ENCODE measurements around the gene ABHD6. TPM values are rescaled to one million over a fixed set of nuclear protein-coding genes. Genes with fewer than 3 reads are reported as not detected.

The ABHD6 gene
- total and polyA plus RNA-seq, 9 of the 15 experiments (the other 6 are each of a cell fraction or from before 2014, with no cell fraction given): 0.53 to 3.6 (median 2.5) TPM

GRCh38 chr3:58292866-58293265 lies 55.3 kb downstream of the ABHD6 start:
- WGBS (ENCODE audit: insufficient coverage, low coverage, missing lambda C conversion rate): 7% methylated on average over 4 of the region's 10 CpGs
- POLR2A ChIA-PET: interaction anchor here (0.6 kb wide), 1 partner anchor 21 kb away, joined by 3 read pairs; no protein-coding TSS in a partner anchor
- FAIRE-seq: no peak

More at GRCh38 chr3:58292866-58293265, 55.3 kb downstream of the ABHD6 start:
- Histone ChIP-seq H3K9ac (ENCODE audit: insufficient read depth in 1 of 2, low read depth in 2 of 2, low read length in 2 of 2) (no peak overlapping the region), H3K36me3 (ENCODE audit: control insufficient read depth, insufficient read depth, low read length) (no peaks in the 10 kb centered on the region), H3K9me3 (replicated peaks; ENCODE audit: control insufficient read depth, insufficient read depth, low read depth, low read length) (no peaks in the 10 kb centered on the region), H3K4me3 (no peak overlapping the region), H3K79me2 (ENCODE audit: control insufficient read depth, insufficient read depth, low read length) (no peaks in the 10 kb centered on the region), H3K4me1 (replicated peaks in 1 of 2; ENCODE audit: control insufficient read depth in 2 of 2, insufficient read depth in 2 of 2, low read length in 2 of 2) (no peaks in the 10 kb centered on the region), H2AFZ (ENCODE audit: low read depth, low read length) (no peak overlapping the region), H3K27ac (ENCODE audit: extremely low read depth, low read depth, low read length) (no peak overlapping the region), H3K27me3 (ENCODE audit: control insufficient read depth in 2 of 2, insufficient read depth in 2 of 2, low read length in 2 of 2) (peaks cover 0 to 12% of the 10 kb centered on the region in 2 experiments; a peak in 1 of 5 replicates), H3K4me2 (ENCODE audit: insufficient read depth, low read length) (no peak overlapping the region), H3K9me1 (ENCODE audit: control insufficient read depth, insufficient read depth, low read length) (no peaks in the 10 kb centered on the region), H4K20me1 (replicated peaks; ENCODE audit: control insufficient read depth, insufficient read depth, low read length) (no peaks in the 10 kb centered on the region)
- in situ Hi-C loops (cut with MboI): no loop called here
- intact Hi-C loops (cut with micrococcal nuclease): no loop called here
- BruUV-seq (replicated peaks): no TSS peak
- CTCF ChIA-PET (ENCODE audit: low intra/inter-chr PET ratio): no interaction called here
- TF ChIP-seq ZNF780A (CRISPR knock-in tag; IDR thresholded peaks at IDR 0.05) (no peak), RFX1 (IDR thresholded peaks at IDR 0.05) (no peak), HMGN3 (IDR thresholded peaks at IDR 0.05; ENCODE audit: borderline replicate concordance, extremely low read depth, insufficient read length, low read depth, low read length) (no peak), SRSF9 (IDR thresholded peaks at IDR 0.05; ENCODE audit: borderline replicate concordance, low read depth, low read length) (no peak), SMAD3 (CRISPR knock-in tag; conservative IDR thresholded peaks at IDR 0.05) (no peak), ILF3 (IDR thresholded peaks at IDR 0.05; ENCODE audit: borderline replicate concordance) (no peak), RREB1 (CRISPR knock-in tag; IDR thresholded peaks at IDR 0.05) (no peak), CHD4 (IDR thresholded peaks at IDR 0.05; ENCODE audit: insufficient read depth, insufficient replicate concordance, low read depth, low read length, poor library complexity, severe bottlenecking) (no peak)
- no peak for DNase-seq (ENCODE audit: extremely low read depth in 1 of 4, low spot score in 3 of 4)
- no peak for ATAC-seq

Measured in K562 (cell line).